ENCODE results near the gene PELI1.

Gene PELI1

DNA sequence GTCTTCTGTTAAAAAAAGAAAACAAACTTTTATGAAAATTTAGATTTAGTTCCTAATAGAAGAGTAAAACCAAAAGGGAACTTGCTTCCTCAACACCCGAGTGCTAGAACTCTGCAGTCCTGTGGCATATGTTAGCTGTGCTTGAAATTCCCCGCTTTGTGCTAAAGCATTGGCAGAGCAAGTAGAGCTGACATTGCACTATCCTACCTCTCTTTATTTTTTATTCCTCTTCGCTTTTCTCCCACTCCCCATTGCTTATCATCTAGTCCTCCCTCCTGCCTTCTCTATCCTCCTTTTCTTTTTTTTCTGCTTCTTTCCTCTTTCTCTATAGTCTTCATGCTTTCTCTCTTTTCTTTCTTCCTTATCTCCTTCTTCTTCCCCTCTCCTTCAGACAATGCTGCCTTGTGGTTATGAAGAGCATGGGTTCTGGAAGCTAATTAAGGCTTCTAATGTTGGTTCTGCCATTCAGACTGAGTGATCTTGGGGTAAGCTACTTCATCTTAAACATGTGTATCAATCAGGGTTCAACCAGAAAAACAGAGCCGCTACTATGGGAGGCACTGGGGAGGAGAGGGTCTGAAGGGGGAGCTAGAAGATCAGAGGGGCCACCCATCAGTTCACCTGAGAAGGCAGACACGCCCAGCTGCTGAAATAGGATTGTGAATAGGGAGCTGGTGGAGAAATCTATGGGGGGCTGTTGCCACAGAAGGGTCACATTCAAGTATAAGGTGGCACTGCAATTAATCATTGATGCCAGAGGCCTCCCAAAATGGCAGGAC lies 31.4 kb upstream of the PELI1 start:
- Histone ChIP-seq H3K36me3 (ENCODE audit: control insufficient read depth in 2 of 2, insufficient read depth in 2 of 2, low read length in 2 of 2) (no peaks in the 10 kb centered on the region), H3K9me3 (ENCODE audit: control insufficient read depth in 2 of 2, low read length in 2 of 2) (no peaks in the 10 kb centered on the region), H3K4me3 (ENCODE audit: low read length in 2 of 2) (no peak overlapping the region), H3K27ac (ENCODE audit: low read length) (no peak overlapping the region), H3K9ac (ENCODE audit: low read length in 2 of 2) (no peak overlapping the region), H3K4me1 (ENCODE audit: control insufficient read depth, insufficient read depth, low read length) (no peaks in the 10 kb centered on the region), H3K27me3 (ENCODE audit: control insufficient read depth in 1 of 2, insufficient read depth in 2 of 2, low read length in 2 of 2) (no peaks in the 10 kb centered on the region)

GRCh38 chr2:64173156-64174135 lies 29.2 kb upstream of the PELI1 start:
- Histone ChIP-seq H3K36me3 (ENCODE audit: control insufficient read depth in 2 of 2, insufficient read depth in 2 of 2, low read length in 2 of 2) (no peaks in the 10 kb centered on the region), H3K4me3 (ENCODE audit: low read length in 2 of 2) (no peak overlapping the region), H3K4me1 (ENCODE audit: control insufficient read depth, insufficient read depth, low read length) (no peaks in the 10 kb centered on the region), H3K9me3 (ENCODE audit: control insufficient read depth in 2 of 2, low read length in 2 of 2) (no peaks in the 10 kb centered on the region), H3K9ac (ENCODE audit: low read length in 2 of 2) (no peak overlapping the region), H3K27me3 (ENCODE audit: control insufficient read depth in 1 of 2, insufficient read depth in 2 of 2, low read length in 2 of 2) (no peaks in the 10 kb centered on the region), H3K27ac (ENCODE audit: low read length) (no peak overlapping the region)

GRCh38 chr2:64168756-64169155 lies 24.5 kb upstream of the PELI1 start:
- Histone ChIP-seq H3K36me3 (ENCODE audit: control insufficient read depth in 2 of 2, insufficient read depth in 2 of 2, low read length in 2 of 2) (no peaks in the 10 kb centered on the region), H3K4me1 (ENCODE audit: control insufficient read depth, insufficient read depth, low read length) (no peaks in the 10 kb centered on the region), H3K27ac (ENCODE audit: low read length) (no peak overlapping the region), H3K27me3 (ENCODE audit: control insufficient read depth in 1 of 2, insufficient read depth in 2 of 2, low read length in 2 of 2) (no peaks in the 10 kb centered on the region), H3K9me3 (ENCODE audit: control insufficient read depth in 2 of 2, low read length in 2 of 2) (no peaks in the 10 kb centered on the region), H3K4me3 (ENCODE audit: low read length in 2 of 2) (no peak overlapping the region), H3K9ac (ENCODE audit: low read length in 2 of 2) (no peak overlapping the region)

GRCh38 chr2:64168201-64168600 lies 24.0 kb upstream of the PELI1 start:
- H3K9me3 ChIP-seq (ENCODE audit: control insufficient read depth in 2 of 2, low read length in 2 of 2) = no peaks in the 10 kb centered on the region
- no peaks in the 10 kb centered on the region for H3K27me3 ChIP-seq (ENCODE audit: control insufficient read depth in 1 of 2, insufficient read depth in 2 of 2, low read length in 2 of 2)
- H3K4me3 ChIP-seq (ENCODE audit: low read length in 2 of 2) = no peak overlapping the region
- no peaks in the 10 kb centered on the region for H3K36me3 ChIP-seq (ENCODE audit: control insufficient read depth in 2 of 2, insufficient read depth in 2 of 2, low read length in 2 of 2)
- no peak overlapping the region for H3K27ac ChIP-seq (ENCODE audit: low read length)
- no peaks in the 10 kb centered on the region for H3K4me1 ChIP-seq (ENCODE audit: control insufficient read depth, insufficient read depth, low read length)
- H3K9ac ChIP-seq (ENCODE audit: low read length in 2 of 2) = no peak overlapping the region

GRCh38 chr2:64166637-64167420 lies 22.6 kb upstream of the PELI1 start:
- H3K9me3 ChIP-seq (ENCODE audit: control insufficient read depth in 2 of 2, low read length in 2 of 2) = no peaks in the 10 kb centered on the region
- H3K9ac ChIP-seq (ENCODE audit: low read length in 2 of 2) = no peak overlapping the region
- no peaks in the 10 kb centered on the region for H3K36me3 ChIP-seq (ENCODE audit: control insufficient read depth in 2 of 2, insufficient read depth in 2 of 2, low read length in 2 of 2)
- no peaks in the 10 kb centered on the region for H3K27me3 ChIP-seq (ENCODE audit: control insufficient read depth in 1 of 2, insufficient read depth in 2 of 2, low read length in 2 of 2)
- no peak overlapping the region for H3K27ac ChIP-seq (ENCODE audit: low read length)
- H3K4me3 ChIP-seq (ENCODE audit: low read length in 2 of 2) = no peak overlapping the region
- H3K4me1 ChIP-seq (ENCODE audit: control insufficient read depth, insufficient read depth, low read length) = no peaks in the 10 kb centered on the region

- H3K27ac ChIP-seq (ENCODE audit: low read length) = no peak overlapping the region
Measured at GRCh38 chr2:64166212-64166611, 22.0 kb upstream of the PELI1 start.

GRCh38 chr2:64165706-64166105 lies 21.5 kb upstream of the PELI1 start:
- H3K4me3 ChIP-seq (ENCODE audit: low read length in 2 of 2) = no peak overlapping the region
- no peaks in the 10 kb centered on the region for H3K27me3 ChIP-seq (ENCODE audit: control insufficient read depth in 1 of 2, insufficient read depth in 2 of 2, low read length in 2 of 2)
- no peak overlapping the region for H3K27ac ChIP-seq (ENCODE audit: low read length)
- no peaks in the 10 kb centered on the region for H3K4me1 ChIP-seq (ENCODE audit: control insufficient read depth, insufficient read depth, low read length)
- H3K9ac ChIP-seq (ENCODE audit: low read length in 2 of 2) = no peak overlapping the region
- H3K9me3 ChIP-seq (ENCODE audit: control insufficient read depth in 2 of 2, low read length in 2 of 2) = no peaks in the 10 kb centered on the region
- no peaks in the 10 kb centered on the region for H3K36me3 ChIP-seq (ENCODE audit: control insufficient read depth in 2 of 2, insufficient read depth in 2 of 2, low read length in 2 of 2)

More at GRCh38 chr2:64166212-64166611, 22.0 kb upstream of the PELI1 start:
- Histone ChIP-seq H3K27me3 (ENCODE audit: control insufficient read depth in 1 of 2, insufficient read depth in 2 of 2, low read length in 2 of 2) (no peaks in the 10 kb centered on the region), H3K9ac (ENCODE audit: low read length in 2 of 2) (no peak overlapping the region), H3K4me1 (ENCODE audit: control insufficient read depth, insufficient read depth, low read length) (no peaks in the 10 kb centered on the region), H3K36me3 (ENCODE audit: control insufficient read depth in 2 of 2, insufficient read depth in 2 of 2, low read length in 2 of 2) (no peaks in the 10 kb centered on the region), H3K9me3 (ENCODE audit: control insufficient read depth in 2 of 2, low read length in 2 of 2) (no peaks in the 10 kb centered on the region), H3K4me3 (ENCODE audit: low read length in 2 of 2) (no peak overlapping the region)

DNA sequence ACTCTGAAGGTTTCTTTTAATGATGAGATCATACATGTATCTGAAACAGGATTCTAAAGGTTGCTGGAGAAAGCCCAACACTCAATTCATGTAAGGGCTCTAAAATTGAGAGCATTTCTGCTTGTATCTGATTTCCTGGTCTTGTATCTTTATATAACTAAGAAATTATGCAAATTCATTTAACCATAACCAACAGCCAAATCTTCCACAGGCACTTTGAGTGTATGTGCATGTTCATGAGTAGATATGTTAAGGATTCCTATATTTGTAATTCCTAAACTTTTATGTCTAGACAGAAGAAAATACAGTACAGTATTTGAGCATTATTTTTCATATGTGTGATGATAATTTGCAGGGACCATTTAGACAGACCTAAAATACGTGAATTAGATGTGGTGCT lies 20.4 kb upstream of the PELI1 start:
- H3K9ac ChIP-seq (ENCODE audit: low read length in 2 of 2) = no peak overlapping the region
- H3K27me3 ChIP-seq (ENCODE audit: control insufficient read depth in 1 of 2, insufficient read depth in 2 of 2, low read length in 2 of 2) = no peaks in the 10 kb centered on the region
- H3K27ac ChIP-seq (ENCODE audit: low read length) = no peak overlapping the region
- H3K36me3 ChIP-seq (ENCODE audit: control insufficient read depth in 2 of 2, insufficient read depth in 2 of 2, low read length in 2 of 2) = no peaks in the 10 kb centered on the region
- no peaks in the 10 kb centered on the region for H3K4me1 ChIP-seq (ENCODE audit: control insufficient read depth, insufficient read depth, low read length)
- no peaks in the 10 kb centered on the region for H3K9me3 ChIP-seq (ENCODE audit: control insufficient read depth in 2 of 2, low read length in 2 of 2)
- no peak overlapping the region for H3K4me3 ChIP-seq (ENCODE audit: low read length in 2 of 2)

- H3K9me3 ChIP-seq (ENCODE audit: control insufficient read depth in 2 of 2, low read length in 2 of 2) = no peaks in the 10 kb centered on the region
- no peak overlapping the region for H3K4me3 ChIP-seq (ENCODE audit: low read length in 2 of 2)
- no peaks in the 10 kb centered on the region for H3K36me3 ChIP-seq (ENCODE audit: control insufficient read depth in 2 of 2, insufficient read depth in 2 of 2, low read length in 2 of 2)
- H3K27me3 ChIP-seq (ENCODE audit: control insufficient read depth in 1 of 2, insufficient read depth in 2 of 2, low read length in 2 of 2) = no peaks in the 10 kb centered on the region
- no peak overlapping the region for H3K27ac ChIP-seq (ENCODE audit: low read length)
- no peak overlapping the region for H3K9ac ChIP-seq (ENCODE audit: low read length in 2 of 2)
- H3K4me1 ChIP-seq (ENCODE audit: control insufficient read depth, insufficient read depth, low read length) = no peaks in the 10 kb centered on the region
Measured at GRCh38 chr2:64162516-64162915, 18.3 kb upstream of the PELI1 start.

DNA sequence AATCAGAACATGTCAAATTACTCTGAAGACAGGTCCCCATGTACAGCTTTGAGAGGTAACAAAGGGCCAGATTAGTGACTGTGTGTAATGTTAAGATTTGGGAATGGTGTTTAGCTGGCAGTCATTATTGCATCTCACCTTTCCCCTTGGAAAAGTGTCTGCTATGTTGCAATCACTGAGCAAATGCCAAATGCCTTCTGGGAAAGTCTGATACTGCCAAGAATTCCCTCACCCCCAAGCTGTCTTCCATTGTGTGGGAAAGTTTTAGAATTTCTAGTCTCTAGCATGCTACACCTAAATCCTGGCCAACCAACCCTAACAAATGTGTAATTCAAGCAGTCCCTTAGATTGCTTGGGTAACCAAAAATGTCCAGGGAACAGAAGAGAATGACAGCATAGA lies 13.6 kb upstream of the PELI1 start:
- Histone ChIP-seq H3K27me3 (ENCODE audit: control insufficient read depth in 1 of 2, insufficient read depth in 2 of 2, low read length in 2 of 2) (no peaks in the 10 kb centered on the region), H3K9me3 (ENCODE audit: control insufficient read depth in 2 of 2, low read length in 2 of 2) (no peaks in the 10 kb centered on the region), H3K4me1 (ENCODE audit: control insufficient read depth, insufficient read depth, low read length) (no peaks in the 10 kb centered on the region), H3K36me3 (ENCODE audit: control insufficient read depth in 2 of 2, insufficient read depth in 2 of 2, low read length in 2 of 2) (no peaks in the 10 kb centered on the region), H3K27ac (ENCODE audit: low read length) (no peak overlapping the region), H3K9ac (ENCODE audit: low read length in 2 of 2) (no peak overlapping the region), H3K4me3 (ENCODE audit: low read length in 2 of 2) (no peak overlapping the region)

All from stomach smooth muscle (tissue), 2 donors.